PC-9 (cell line): ENCODE data around the gene IGFLR1. TPM values are rescaled to one million over a fixed set of nuclear protein-coding genes. Genes with fewer than 3 reads are reported as not detected.

Experiments used
- BruUV-seq: library from RNA; stranded (reverse); fragments of 400-500 nt; replicated peaks from 2 replicates; lab custom pipeline; 2021; lab: Mats Ljungman, UMichigan
- CTCF ChIA-PET: fragments of 300-600 bp; sonication (Branson Sonifier 250); formaldehyde crosslinking; loops from one replicate; lab custom pipeline; 2022; ENCODE audit warnings: antibody characterized with exemption; lab: Charles Lee
- POLR2A ChIA-PET: fragments of 300-600 bp; sonication (Branson Sonifier 250); formaldehyde crosslinking; loops from one replicate; lab custom pipeline; 2022; ENCODE audit warnings: antibody characterized with exemption; ENCODE audit not compliant: unreplicated experiment; lab: Charles Lee
- DNase-seq, 2 experiments: peaks; one replicate each; pipeline versions ENCODE4 v3.0.0 to v3.0.0-alpha.2; 2015 to 2022; ENCODE audit warnings: mixed read lengths in 1 of 2
- H2AFZ ChIP-seq: fragments of 200-600 bp; sonication (generic); 2 replicates; pipeline ENCODE4 v1.8.1; 2017; ENCODE audit warnings: antibody characterized with exemption
- H3F3A ChIP-seq: fragments of 200-600 bp; sonication (generic); 2 replicates; pipeline ENCODE4 v1.8.1; 2017; ENCODE audit warnings: antibody characterized with exemption, mild to moderate bottlenecking, low read depth; ENCODE audit not compliant: insufficient read depth
- H3K27ac ChIP-seq: fragments of 200-600 bp; sonication (generic); 2 replicates; pipeline ENCODE4 v1.6.1; 2016; ENCODE audit warnings: mixed run types
- H3K27me3 ChIP-seq: fragments of 200-600 bp; sonication (generic); 2 replicates; pipeline ENCODE4 v1.6.1; 2016; ENCODE audit warnings: low read depth, mixed run types; ENCODE audit not compliant: insufficient read depth
- H3K36me3 ChIP-seq: fragments of 200-600 bp; sonication (generic); 2 replicates; pipeline ENCODE4 v1.6.1; 2016; ENCODE audit warnings: low read depth, mixed run types
- H3K4me1 ChIP-seq: fragments of 200-600 bp; sonication (generic); replicated peaks from 2 replicates; pipeline ENCODE4 v1.6.1; 2016; ENCODE audit warnings: mixed run types; ENCODE audit not compliant: insufficient read depth
- H3K4me2 ChIP-seq: fragments of 200-600 bp; sonication (generic); 2 replicates; pipeline ENCODE4 v1.6.1; 2017; ENCODE audit warnings: mixed run types
- H3K4me3 ChIP-seq: fragments of 200-600 bp; sonication (generic); 2 replicates; pipeline ENCODE4 v1.6.1; 2016; ENCODE audit warnings: mixed run types
- H3K79me2 ChIP-seq: fragments of 200-600 bp; sonication (generic); 2 replicates; pipeline ENCODE4 v1.6.1; 2017; ENCODE audit warnings: low read depth, mixed run types
- H3K9me2 ChIP-seq: fragments of 200-600 bp; sonication (generic); 2 replicates; pipeline ENCODE4 v1.8.1; 2017; ENCODE audit warnings: mild to moderate bottlenecking; ENCODE audit not compliant: insufficient read depth
- H3K9me3 ChIP-seq: fragments of 200-600 bp; sonication (generic); 2 replicates; pipeline ENCODE4 v1.8.1; 2016; ENCODE audit warnings: low read depth; ENCODE audit not compliant: insufficient read depth
- H4K20me1 ChIP-seq: fragments of 200-600 bp; sonication (generic); 2 replicates; pipeline ENCODE4 v1.8.1; 2017; ENCODE audit not compliant: insufficient read depth
- EZH2 ChIP-seq: fragments of 200-600 bp; sonication (generic); IDR thresholded peaks from 2 replicates; pipeline ENCODE4 v1.8.0; 2017; ENCODE audit warnings: antibody characterized with exemption, low read depth
- intact Hi-C: fragments of 100-400 bp; cut with micrococcal nuclease; formaldehyde crosslinking; loops from one replicate; pipeline ENCODE4 v1.10.0; 2022; ENCODE audit not compliant: unreplicated experiment
- total RNA-seq: library from RNA; stranded (reverse); gene quantifications from 2 replicates; pipeline ENCODE4 v1.2.3, GENCODE V29; 2021
- TF ChIP-seq, protein P1 (sequence below): fragments of 200-600 bp; sonication (generic); conservative IDR thresholded peaks from 2 replicates; pipeline ENCODE4 v1.6.1; 2017; ENCODE audit warnings: mixed run types, antibody characterized with exemption, mild to moderate bottlenecking, moderate library complexity

The IGFLR1 gene
- total RNA-seq, 1 experiment from 2014 or later = 9.7 TPM

DNA sequence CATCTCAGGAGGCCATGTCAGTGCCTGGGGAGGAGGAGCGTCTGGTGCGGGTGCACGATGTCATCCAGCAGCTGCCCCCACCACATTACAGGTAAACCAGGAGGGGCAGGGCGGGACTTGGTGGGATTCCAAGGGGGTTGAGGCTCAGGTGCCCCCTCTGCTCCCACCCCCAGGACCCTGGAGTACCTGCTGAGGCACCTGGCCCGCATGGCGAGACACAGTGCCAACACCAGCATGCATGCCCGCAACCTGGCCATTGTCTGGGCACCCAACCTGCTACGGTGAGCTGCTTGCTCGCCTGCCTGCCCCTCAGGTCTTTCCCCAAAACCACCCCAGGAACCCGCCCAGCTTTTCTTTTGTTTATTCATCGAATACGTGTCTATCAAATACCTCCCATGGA, 40.3 kb upstream of the IGFLR1 start:
- Histone ChIP-seq H3F3A (0 out of 2 replicates have a peak, but pooled peaks cover 4% of the 10 kb centered on the region), H3K9me2 (no peaks in the 10 kb centered on the region), H2AFZ (no peak overlapping the region), H3K36me3 (no peaks in the 10 kb centered on the region), H3K27ac (no peak overlapping the region), H3K4me1 (no peaks in the 10 kb centered on the region), H4K20me1 (no peaks in the 10 kb centered on the region), H3K9me3 (no peaks in the 10 kb centered on the region), H3K27me3 (peaks cover 8% of the 10 kb centered on the region; the same call in 1 of the 2 replicates), H3K4me2 (no peak overlapping the region), H3K79me2 (no peaks in the 10 kb centered on the region), H3K4me3 (no peak overlapping the region)
- no TSS peak for BruUV-seq
- TF ChIP-seq, protein P1, sequence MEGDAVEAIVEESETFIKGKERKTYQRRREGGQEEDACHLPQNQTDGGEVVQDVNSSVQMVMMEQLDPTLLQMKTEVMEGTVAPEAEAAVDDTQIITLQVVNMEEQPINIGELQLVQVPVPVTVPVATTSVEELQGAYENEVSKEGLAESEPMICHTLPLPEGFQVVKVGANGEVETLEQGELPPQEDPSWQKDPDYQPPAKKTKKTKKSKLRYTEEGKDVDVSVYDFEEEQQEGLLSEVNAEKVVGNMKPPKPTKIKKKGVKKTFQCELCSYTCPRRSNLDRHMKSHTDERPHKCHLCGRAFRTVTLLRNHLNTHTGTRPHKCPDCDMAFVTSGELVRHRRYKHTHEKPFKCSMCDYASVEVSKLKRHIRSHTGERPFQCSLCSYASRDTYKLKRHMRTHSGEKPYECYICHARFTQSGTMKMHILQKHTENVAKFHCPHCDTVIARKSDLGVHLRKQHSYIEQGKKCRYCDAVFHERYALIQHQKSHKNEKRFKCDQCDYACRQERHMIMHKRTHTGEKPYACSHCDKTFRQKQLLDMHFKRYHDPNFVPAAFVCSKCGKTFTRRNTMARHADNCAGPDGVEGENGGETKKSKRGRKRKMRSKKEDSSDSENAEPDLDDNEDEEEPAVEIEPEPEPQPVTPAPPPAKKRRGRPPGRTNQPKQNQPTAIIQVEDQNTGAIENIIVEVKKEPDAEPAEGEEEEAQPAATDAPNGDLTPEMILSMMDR = no peak
- no peak for TF ChIP-seq EZH2
- ChIA-PET POLR2A (no interaction called here), CTCF (no interaction called here)
- DNase-seq = no peak
- intact Hi-C loops = no loop called here

DNA sequence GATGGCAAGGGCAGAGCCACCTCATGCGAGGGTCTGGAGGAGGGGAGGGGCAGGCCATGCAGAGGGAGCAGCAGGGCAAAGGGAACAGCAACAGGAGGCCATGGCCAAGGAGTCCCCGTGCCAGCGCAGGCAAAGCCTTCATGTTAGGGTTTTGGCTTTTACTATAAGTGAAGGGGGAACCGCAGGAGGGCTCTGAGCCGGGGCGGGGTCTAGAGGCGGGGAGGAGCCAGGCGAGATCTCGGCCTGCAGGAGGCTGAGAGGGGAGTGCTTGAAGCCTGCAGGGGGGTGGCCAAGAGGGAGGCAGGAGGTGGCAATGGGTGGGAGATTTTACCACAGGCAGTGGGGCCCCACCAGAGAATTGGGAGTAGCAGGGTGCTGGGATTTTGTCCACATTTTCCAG, 39.4 kb upstream of the IGFLR1 start:
- ChIA-PET POLR2A (no interaction called here), CTCF (no interaction called here)
- H4K20me1 ChIP-seq = no peaks in the 10 kb centered on the region
- H3K4me3 ChIP-seq = no peak overlapping the region
- 0 out of 2 replicates have a peak, but pooled peaks cover 4% of the 10 kb centered on the region for H3F3A ChIP-seq
- no peaks in the 10 kb centered on the region for H3K9me2 ChIP-seq
- no peak overlapping the region for H2AFZ ChIP-seq
- no peaks in the 10 kb centered on the region for H3K4me1 ChIP-seq
- no peak overlapping the region for H3K27ac ChIP-seq
- H3K79me2 ChIP-seq = no peaks in the 10 kb centered on the region
- H3K4me2 ChIP-seq = no peak overlapping the region
- no peak for DNase-seq
- intact Hi-C loops = no loop called here
- no peak for TF ChIP-seq EZH2
- TF ChIP-seq, protein P1 = no peak
- no peaks in the 10 kb centered on the region; the same call in 1 of the 2 replicates for H3K27me3 ChIP-seq
- BruUV-seq = no TSS peak
- no peaks in the 10 kb centered on the region for H3K36me3 ChIP-seq
- no peaks in the 10 kb centered on the region for H3K9me3 ChIP-seq

DNA sequence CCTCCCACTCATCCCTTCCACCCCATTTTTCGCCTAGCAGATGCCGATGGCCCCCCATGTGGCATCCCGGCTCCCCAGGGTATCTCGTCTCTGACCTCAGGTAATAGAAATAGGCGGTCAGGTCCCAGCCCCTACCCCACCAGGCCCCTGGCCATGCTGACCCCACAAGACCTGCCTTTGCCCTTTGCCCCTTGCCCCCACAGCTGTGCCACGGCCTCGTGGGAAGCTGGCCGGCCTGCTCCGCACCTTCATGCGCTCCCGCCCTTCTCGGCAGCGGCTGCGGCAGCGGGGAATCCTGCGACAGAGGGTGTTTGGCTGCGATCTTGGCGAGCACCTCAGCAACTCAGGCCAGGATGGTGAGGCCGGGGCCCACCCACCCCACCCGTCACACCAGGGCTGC, 38.5 kb upstream of the IGFLR1 start:
- no peaks in the 10 kb centered on the region for H3K9me3 ChIP-seq
- no peak overlapping the region for H2AFZ ChIP-seq
- H4K20me1 ChIP-seq = no peaks in the 10 kb centered on the region
- 0 out of 2 replicates have a peak, but pooled peaks cover 9% of the 10 kb centered on the region for H3F3A ChIP-seq
- no peak for TF ChIP-seq EZH2
- TF ChIP-seq, protein P1 = no peak
- H3K36me3 ChIP-seq = no peaks in the 10 kb centered on the region
- no peaks in the 10 kb centered on the region for H3K79me2 ChIP-seq
- no peak overlapping the region for H3K4me3 ChIP-seq
- POLR2A ChIA-PET = no interaction called here
- CTCF ChIA-PET = no interaction called here
- no peak overlapping the region for H3K27ac ChIP-seq
- no TSS peak for BruUV-seq
- no peak for DNase-seq
- H3K4me2 ChIP-seq = no peak overlapping the region
- H3K27me3 ChIP-seq = no peaks in the 10 kb centered on the region; the same call in 1 of the 2 replicates
- no peaks in the 10 kb centered on the region for H3K4me1 ChIP-seq
- H3K9me2 ChIP-seq = no peaks in the 10 kb centered on the region
- intact Hi-C loops = no loop called here
